Liver (tissue), 9 donors: ENCODE measurements around the gene SCAMP4. TPM values are rescaled to one million over a fixed set of nuclear protein-coding genes. Genes with fewer than 3 reads are reported as not detected.

ENCODE experiments used
- DNase-seq: peaks from one replicate; pipeline ENCODE4 v3.0.0-alpha.2; 2017; ENCODE audit warnings: low spot score
- H3K27ac ChIP-seq, 2 donors: one replicate each; pipeline ENCODE4 v1.7.0; 2013; ENCODE audit warnings: inconsistent platforms in 2 of 2, low read length in 2 of 2, control low read depth in 1 of 2, low read depth in 1 of 2, mild to moderate bottlenecking in 1 of 2
- H3K27me3 ChIP-seq, 4 donors: one replicate each; pipeline versions ENCODE4 v1.6.1 to v1.7.0; 2013; ENCODE audit warnings: low read length in 3 of 4, inconsistent platforms in 1 of 4, mild to moderate bottlenecking in 1 of 4, moderate library complexity in 1 of 4; ENCODE audit not compliant: control insufficient read depth in 4 of 4, insufficient read depth in 4 of 4
- H3K36me3 ChIP-seq, 4 donors: one replicate each; pipeline versions ENCODE4 v1.6.1 to v1.7.0; 2013; ENCODE audit warnings: low read length in 3 of 4, mild to moderate bottlenecking in 3 of 4, low read depth in 1 of 4, moderate library complexity in 1 of 4; ENCODE audit not compliant: control insufficient read depth in 4 of 4, insufficient read depth in 3 of 4
- H3K4me1 ChIP-seq, 4 donors: one replicate each; pipeline versions ENCODE4 v1.6.1 to v1.7.0; 2013; ENCODE audit warnings: low read length in 3 of 4, mild to moderate bottlenecking in 3 of 4, moderate library complexity in 1 of 4; ENCODE audit not compliant: control insufficient read depth in 4 of 4, insufficient read depth in 4 of 4
- H3K4me3 ChIP-seq, 3 donors: one replicate each; pipeline versions ENCODE4 v1.6.1 to v1.7.0; 2013; ENCODE audit warnings: low read length in 3 of 3, control low read depth in 1 of 3, low read depth in 1 of 3, mild to moderate bottlenecking in 1 of 3
- H3K9ac ChIP-seq, 2 donors: one replicate each; pipeline ENCODE4 v1.7.0; 2013; ENCODE audit warnings: low read length in 2 of 2, mild to moderate bottlenecking in 2 of 2, moderate library complexity in 2 of 2, control low read depth in 1 of 2, low read depth in 1 of 2
- H3K9me3 ChIP-seq, 4 donors: one replicate each; pipeline versions ENCODE4 v1.6.1 to v1.7.0; 2013; ENCODE audit warnings: low read length in 3 of 4; ENCODE audit not compliant: control insufficient read depth in 4 of 4
- CTCF ChIP-seq: fragments of 150-350 bp; IDR thresholded peaks from 2 replicates; pipeline ENCODE4 v1.5.1; 2017; ENCODE audit warnings: improper control_type of control experiment, low read depth, low read length; ENCODE audit not compliant: missing input control
- EGR1 ChIP-seq, 2 donors: IDR thresholded peaks; 2 replicates each; pipeline ENCODE4 v1.6.1; 2016 to 2018; ENCODE audit warnings: antibody characterized with exemption in 2 of 2, low read depth in 2 of 2
- FOXA1 ChIP-seq: IDR thresholded peaks from 2 replicates; pipeline ENCODE4 v1.6.1; 2016; ENCODE audit warnings: antibody characterized with exemption
- FOXA2 ChIP-seq: IDR thresholded peaks from 2 replicates; pipeline ENCODE4 v1.6.1; 2016; ENCODE audit warnings: antibody characterized with exemption
- GABPA ChIP-seq, 2 donors: IDR thresholded peaks in 1 of 2; conservative IDR thresholded peaks in 1 of 2; 2 replicates each; pipeline ENCODE4 v1.6.1; 2016; ENCODE audit warnings: antibody characterized with exemption in 2 of 2, mild to moderate bottlenecking in 1 of 2, moderate library complexity in 1 of 2
- HNF4A ChIP-seq, 2 donors: conservative IDR thresholded peaks; 2 replicates each; pipeline ENCODE4 v1.6.1; 2016; ENCODE audit warnings: antibody characterized with exemption in 2 of 2, mild to moderate bottlenecking in 2 of 2
- HNF4G ChIP-seq: IDR thresholded peaks from 2 replicates; pipeline ENCODE4 v1.6.1; 2016; ENCODE audit warnings: antibody characterized with exemption
- NR2F2 ChIP-seq: IDR thresholded peaks from 2 replicates; pipeline ENCODE4 v1.6.1; 2016; ENCODE audit warnings: antibody characterized with exemption
- RAD21 ChIP-seq, 2 donors: IDR thresholded peaks; 2 replicates each; pipeline ENCODE4 v1.6.1; 2016; ENCODE audit warnings: antibody characterized with exemption in 2 of 2, mild to moderate bottlenecking in 2 of 2
- RXRA ChIP-seq, 2 donors: IDR thresholded peaks; 2 replicates each; pipeline ENCODE4 v1.6.1; 2017 to 2018; ENCODE audit warnings: antibody characterized with exemption in 2 of 2, mild to moderate bottlenecking in 1 of 2
- SP1 ChIP-seq: IDR thresholded peaks from 2 replicates; pipeline ENCODE4 v1.6.1; 2018; ENCODE audit warnings: antibody characterized with exemption, mild to moderate bottlenecking
- TAF1 ChIP-seq: conservative IDR thresholded peaks from 2 replicates; pipeline ENCODE4 v1.6.1; 2016; ENCODE audit warnings: antibody characterized with exemption, mild to moderate bottlenecking
- YY1 ChIP-seq: IDR thresholded peaks from 2 replicates; pipeline ENCODE4 v1.6.1; 2016; ENCODE audit warnings: antibody characterized with exemption, mild to moderate bottlenecking
- WGBS: extraction: QIAGEN DNeasy Blood & Tissue Kit; methylation state at CpG from one replicate; pipeline ENCODE4 v1.1.7; 2013; 5-methylcytosine and 5-hydroxymethylcytosine counted together
- polyA plus RNA-seq, 2 donors: library from polyadenylated mRNA; stranded (reverse) in 1 of 2; unstranded in 1 of 2; fragments of 200-250 nt in 1 of 2; fragments of >200 nt in 1 of 2; fragmentation: Nextera tagmentation in 1 of 2; extraction: Ambion mirVana in 1 of 2; gene quantifications; one replicate each; pipeline versions ENCODE4 v1.2.1 to v1.2.3, GENCODE V29; 2013 to 2015
- total RNA-seq, 2 donors: library from RNA; depleted of rRNA; stranded (reverse); fragments of >200 nt; gene quantifications; one replicate each; pipeline ENCODE4 v1.2.3, GENCODE V29; 2014
- TF ChIP-seq, protein P1 (sequence below): IDR thresholded peaks from 2 replicates; pipeline ENCODE4 v1.6.1; 2016; ENCODE audit warnings: antibody characterized with exemption, mild to moderate bottlenecking
- TF ChIP-seq, protein P2 (sequence below): IDR thresholded peaks from 2 replicates; pipeline ENCODE4 v1.6.1; 2016; ENCODE audit warnings: antibody characterized with exemption
- TF ChIP-seq, protein P3 (sequence below): IDR thresholded peaks from 2 replicates; pipeline ENCODE4 v1.6.1; 2016; ENCODE audit warnings: antibody characterized with exemption
- donor health status: healthy.
- donor health status: healthy.
- donor health status: healthy.
- donor health status: healthy.
- donor health status: healthy.

SCAMP4 gene
- total and polyA plus RNA-seq, 4 donors, result 13.0 to 22.1 (median 16.6) TPM

DNA sequence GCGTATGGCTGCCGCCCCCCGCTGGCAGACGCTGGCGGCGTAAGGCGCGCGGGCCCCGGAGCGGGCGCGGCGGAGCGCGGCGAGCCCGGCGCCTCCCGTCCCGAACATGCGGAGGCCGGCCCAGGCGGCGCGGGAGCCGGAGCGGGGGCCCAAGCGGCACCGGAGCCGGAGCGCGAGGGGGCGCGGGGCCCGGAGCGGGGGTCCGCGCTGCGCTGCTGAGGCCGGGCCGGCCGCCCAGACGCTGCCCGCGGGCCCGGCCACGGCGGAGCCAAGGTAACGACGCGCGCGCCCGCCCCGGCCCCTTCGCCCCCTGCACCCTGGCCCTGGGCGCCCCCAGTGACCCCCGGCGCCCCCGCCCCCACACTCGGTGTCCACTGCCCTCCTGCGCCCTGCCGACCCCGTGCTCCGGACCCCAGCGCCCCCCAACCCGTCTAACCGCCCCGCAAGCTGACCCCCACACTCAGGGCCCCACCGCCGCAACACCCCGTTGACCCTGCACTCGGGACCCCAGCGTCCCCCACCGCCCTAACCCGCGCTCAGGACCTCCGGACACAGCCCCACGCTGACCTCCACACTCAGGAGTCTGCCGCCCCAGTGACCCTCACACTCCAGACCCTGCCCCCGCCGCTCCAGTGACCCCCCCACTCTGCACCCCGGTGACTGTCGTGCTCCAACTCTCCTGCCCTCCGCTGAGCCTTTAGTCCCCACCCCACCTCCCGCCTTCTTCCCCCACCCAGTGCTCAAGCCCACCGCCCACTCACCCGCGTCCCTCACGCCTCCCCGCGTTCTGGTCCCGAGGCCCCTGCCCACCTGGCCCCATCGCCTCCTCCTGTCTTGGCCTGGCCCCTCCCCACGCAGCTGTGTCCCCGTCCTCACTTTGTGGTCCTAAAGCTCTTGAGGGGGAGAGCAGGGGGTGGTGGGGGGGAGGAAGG lies 36.2 kb downstream of the SCAMP4 start, which contains the start of gene CSNK1G2:
CSNK1G2 (plus strand) TSS at position 27 of the 932 bp plus-strand sequence. CDS start 28,601 bp downstream, outside the sequence.
- Histone ChIP-seq H3K4me3 (peak within 1 kb of the TSS; percentile 76 to 87 (median 80)), H3K27me3 (no peaks in the 10 kb centered on the region), H3K36me3 (no peaks in the 10 kb centered on the region), H3K27ac (peak within 1 kb of the TSS; percentile 92 to 96), H3K9me3 (no peaks in the 10 kb centered on the region), H3K4me1 (peaks cover 6 to 25% (median 18%) of the 10 kb centered on the region in 4 donors), H3K9ac (peak within 1 kb of the TSS; percentile 67 to 75)
- peak; percentile 50 for DNase-seq
- TF ChIP-seq TAF1, result no peak
- no peak for TF ChIP-seq RXRA (IDR thresholded peaks at IDR 0.05)
- no peak for TF ChIP-seq HNF4G
- TF ChIP-seq, protein P1, sequence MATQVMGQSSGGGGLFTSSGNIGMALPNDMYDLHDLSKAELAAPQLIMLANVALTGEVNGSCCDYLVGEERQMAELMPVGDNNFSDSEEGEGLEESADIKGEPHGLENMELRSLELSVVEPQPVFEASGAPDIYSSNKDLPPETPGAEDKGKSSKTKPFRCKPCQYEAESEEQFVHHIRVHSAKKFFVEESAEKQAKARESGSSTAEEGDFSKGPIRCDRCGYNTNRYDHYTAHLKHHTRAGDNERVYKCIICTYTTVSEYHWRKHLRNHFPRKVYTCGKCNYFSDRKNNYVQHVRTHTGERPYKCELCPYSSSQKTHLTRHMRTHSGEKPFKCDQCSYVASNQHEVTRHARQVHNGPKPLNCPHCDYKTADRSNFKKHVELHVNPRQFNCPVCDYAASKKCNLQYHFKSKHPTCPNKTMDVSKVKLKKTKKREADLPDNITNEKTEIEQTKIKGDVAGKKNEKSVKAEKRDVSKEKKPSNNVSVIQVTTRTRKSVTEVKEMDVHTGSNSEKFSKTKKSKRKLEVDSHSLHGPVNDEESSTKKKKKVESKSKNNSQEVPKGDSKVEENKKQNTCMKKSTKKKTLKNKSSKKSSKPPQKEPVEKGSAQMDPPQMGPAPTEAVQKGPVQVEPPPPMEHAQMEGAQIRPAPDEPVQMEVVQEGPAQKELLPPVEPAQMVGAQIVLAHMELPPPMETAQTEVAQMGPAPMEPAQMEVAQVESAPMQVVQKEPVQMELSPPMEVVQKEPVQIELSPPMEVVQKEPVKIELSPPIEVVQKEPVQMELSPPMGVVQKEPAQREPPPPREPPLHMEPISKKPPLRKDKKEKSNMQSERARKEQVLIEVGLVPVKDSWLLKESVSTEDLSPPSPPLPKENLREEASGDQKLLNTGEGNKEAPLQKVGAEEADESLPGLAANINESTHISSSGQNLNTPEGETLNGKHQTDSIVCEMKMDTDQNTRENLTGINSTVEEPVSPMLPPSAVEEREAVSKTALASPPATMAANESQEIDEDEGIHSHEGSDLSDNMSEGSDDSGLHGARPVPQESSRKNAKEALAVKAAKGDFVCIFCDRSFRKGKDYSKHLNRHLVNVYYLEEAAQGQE, result no peak
- no peak for TF ChIP-seq FOXA2
- TF ChIP-seq CTCF, result no peak
- TF ChIP-seq HNF4A (conservative IDR thresholded peaks at IDR 0.05), result no peak
- TF ChIP-seq EGR1 (IDR thresholded peaks at IDR 0.05; ENCODE audit: low read depth in 2 of 2), result no peak
- no peak for TF ChIP-seq GABPA (IDR thresholded peaks at IDR 0.05 in 1 of 2, conservative IDR thresholded peaks at IDR 0.05 in 1 of 2)
- TF ChIP-seq RAD21 (IDR thresholded peaks at IDR 0.05), result no peak
- TF ChIP-seq NR2F2, result no peak
- TF ChIP-seq, protein P2, sequence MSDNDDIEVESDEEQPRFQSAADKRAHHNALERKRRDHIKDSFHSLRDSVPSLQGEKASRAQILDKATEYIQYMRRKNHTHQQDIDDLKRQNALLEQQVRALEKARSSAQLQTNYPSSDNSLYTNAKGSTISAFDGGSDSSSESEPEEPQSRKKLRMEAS, result no peak
- WGBS, result under 1% methylated on average over 97 of the region's 97 CpGs

DNA sequence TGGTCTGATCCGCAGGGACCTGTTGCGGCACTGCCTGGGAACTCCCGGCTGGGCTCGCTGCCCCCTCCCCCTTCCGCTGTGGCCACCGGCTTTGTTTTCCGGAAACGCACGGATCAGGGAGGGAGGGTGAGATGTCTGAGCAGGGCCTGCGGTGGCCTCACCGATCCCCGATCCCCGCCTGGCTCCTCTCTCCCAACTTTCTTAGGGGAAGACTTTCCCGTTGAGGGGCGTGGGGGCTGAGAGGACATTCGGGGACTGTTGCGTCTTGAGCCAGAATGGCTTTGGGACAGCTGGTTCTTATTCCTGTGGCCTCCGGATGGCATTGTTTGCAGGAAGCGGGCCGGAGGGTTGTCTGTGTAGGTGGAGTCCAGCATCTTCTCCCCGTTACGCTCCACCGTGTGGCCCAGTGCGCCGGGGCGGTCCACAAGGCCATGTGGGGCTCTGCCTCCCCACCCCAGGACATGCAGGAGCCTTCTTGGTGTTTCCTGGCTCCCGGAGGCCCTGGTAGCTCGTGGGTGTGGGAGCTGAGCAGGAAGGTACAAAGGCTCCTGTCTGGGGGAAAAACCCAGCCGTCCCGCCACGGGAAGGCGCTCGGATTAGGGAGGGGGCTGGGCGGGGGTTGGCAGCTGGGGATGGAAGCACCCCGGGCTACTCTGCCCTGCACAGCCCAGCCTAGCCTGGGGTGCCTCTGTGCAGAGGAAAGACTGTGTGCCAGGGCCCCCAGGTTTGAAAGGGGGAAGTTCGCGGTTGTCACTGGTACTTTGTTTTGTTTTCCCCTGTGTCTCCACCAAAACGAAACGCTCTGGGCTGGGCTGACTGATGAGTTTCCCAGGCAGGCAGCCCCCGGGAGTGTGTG lies 37.1 kb downstream of the SCAMP4 start:
- H3K9ac ChIP-seq, result peak overlapping the region in 1 of 2 donors; percentile 50
- peak overlapping the region; percentile 56 to 80 (median 60) for H3K4me3 ChIP-seq
- H3K36me3 ChIP-seq, result no peaks in the 10 kb centered on the region
- peak overlapping the region; percentile 92 to 96 for H3K27ac ChIP-seq
- H3K4me1 ChIP-seq, result peaks cover 6 to 25% (median 18%) of the 10 kb centered on the region in 4 donors
- TF ChIP-seq FOXA1 (no peak), HNF4G (no peak), SP1 (peak; percentile 7), YY1 (no peak), FOXA2 (no peak), GABPA (IDR thresholded peaks at IDR 0.05 in 1 of 2, conservative IDR thresholded peaks at IDR 0.05 in 1 of 2) (peak in 1 of 2 donors; percentile 53), RAD21 (IDR thresholded peaks at IDR 0.05) (peak; percentile 2 to 27), NR2F2 (no peak)
- TF ChIP-seq, protein P3, sequence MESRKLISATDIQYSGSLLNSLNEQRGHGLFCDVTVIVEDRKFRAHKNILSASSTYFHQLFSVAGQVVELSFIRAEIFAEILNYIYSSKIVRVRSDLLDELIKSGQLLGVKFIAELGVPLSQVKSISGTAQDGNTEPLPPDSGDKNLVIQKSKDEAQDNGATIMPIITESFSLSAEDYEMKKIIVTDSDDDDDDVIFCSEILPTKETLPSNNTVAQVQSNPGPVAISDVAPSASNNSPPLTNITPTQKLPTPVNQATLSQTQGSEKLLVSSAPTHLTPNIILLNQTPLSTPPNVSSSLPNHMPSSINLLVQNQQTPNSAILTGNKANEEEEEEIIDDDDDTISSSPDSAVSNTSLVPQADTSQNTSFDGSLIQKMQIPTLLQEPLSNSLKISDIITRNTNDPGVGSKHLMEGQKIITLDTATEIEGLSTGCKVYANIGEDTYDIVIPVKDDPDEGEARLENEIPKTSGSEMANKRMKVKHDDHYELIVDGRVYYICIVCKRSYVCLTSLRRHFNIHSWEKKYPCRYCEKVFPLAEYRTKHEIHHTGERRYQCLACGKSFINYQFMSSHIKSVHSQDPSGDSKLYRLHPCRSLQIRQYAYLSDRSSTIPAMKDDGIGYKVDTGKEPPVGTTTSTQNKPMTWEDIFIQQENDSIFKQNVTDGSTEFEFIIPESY, result no peak
- DNase-seq, result peak; percentile 67
- 5% methylated on average over 40 of the region's 40 CpGs for WGBS
- H3K27me3 ChIP-seq, result no peaks in the 10 kb centered on the region
- H3K9me3 ChIP-seq, result no peaks in the 10 kb centered on the region
